ENCODE measurements around the gene CCNI.
"Not testable (repeated sequence)": the region's sequence is repeated elsewhere in the genome, so short reads cannot be mapped to it uniquely, and the experiment has no call there.

CCNI gene, protein sequence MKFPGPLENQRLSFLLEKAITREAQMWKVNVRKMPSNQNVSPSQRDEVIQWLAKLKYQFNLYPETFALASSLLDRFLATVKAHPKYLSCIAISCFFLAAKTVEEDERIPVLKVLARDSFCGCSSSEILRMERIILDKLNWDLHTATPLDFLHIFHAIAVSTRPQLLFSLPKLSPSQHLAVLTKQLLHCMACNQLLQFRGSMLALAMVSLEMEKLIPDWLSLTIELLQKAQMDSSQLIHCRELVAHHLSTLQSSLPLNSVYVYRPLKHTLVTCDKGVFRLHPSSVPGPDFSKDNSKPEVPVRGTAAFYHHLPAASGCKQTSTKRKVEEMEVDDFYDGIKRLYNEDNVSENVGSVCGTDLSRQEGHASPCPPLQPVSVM

DNA sequence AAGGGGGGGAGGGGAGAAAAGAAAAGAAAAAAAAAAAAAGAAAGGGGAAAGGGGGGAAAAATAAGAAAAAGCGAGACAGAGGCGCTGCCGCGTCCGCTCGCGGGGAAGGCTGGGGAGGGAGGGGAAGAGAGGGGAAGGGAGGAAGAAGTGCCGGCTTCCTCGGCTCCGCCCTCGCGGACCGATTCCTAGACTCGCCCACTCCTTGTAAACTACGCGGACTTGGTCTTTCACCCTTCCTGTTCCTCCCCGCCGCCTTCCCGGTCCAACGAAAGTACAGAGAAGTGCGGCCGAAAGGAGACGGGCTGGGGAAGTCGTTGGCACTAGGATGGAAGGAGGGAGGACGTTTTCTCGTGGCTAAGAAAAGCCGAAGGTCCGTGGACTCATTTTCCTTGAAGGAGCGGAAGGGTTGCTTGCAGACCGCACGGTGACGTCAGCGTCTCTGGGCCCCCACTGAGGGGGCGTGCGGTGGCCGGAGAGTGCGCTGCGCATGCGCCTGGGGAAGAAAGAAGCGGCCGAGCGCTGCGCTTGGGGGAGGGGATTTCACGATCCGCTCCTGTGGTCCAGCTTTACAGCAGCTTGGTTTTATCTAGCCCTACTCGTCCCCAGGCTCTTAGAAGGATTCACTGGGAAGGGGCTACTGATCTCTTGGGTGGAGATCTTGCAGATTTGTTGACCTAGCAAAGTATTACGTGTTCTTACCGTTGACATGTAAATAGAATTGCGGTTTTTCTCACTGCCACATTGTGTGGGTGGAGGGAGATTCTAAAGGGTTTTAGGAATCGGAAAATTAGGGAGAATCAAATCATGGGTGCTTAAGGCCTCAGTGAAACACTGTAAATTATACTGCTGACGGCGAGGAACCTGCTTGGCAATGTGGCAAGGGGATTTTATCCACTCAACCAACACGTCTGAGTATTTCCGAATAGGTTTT is at the start of gene CCNI:
Gene CCNI (minus strand): TSS at position 121 of the 931 bp plus-strand sequence. CDS start 9,627 bp downstream, outside the sequence.
- in situ Hi-C loops (cut with MboI; ENCODE audit: low sequenced_read_pairs), result no loop called here

DNA sequence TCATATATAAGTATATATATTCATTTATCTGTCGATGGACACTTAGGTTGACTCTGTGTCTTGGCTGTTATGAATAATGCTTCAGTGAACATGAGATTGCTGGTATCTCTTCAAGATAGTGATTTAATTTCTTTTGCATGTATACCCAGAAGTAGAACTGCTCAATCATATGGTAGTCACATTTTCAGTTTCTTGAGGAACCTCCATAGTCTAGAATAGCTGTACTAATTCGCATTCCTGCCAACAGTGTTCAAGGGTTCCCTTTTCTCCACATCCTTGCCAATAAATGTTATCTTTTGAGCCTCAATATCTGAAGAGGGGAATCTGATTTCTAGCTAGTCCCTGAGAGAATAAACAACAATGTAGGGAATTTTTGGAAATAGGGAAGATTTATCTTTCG is 48.8 kb upstream of the CCNI start:
- in situ Hi-C loops (cut with MboI; ENCODE audit: low sequenced_read_pairs), result no loop called here

DNA sequence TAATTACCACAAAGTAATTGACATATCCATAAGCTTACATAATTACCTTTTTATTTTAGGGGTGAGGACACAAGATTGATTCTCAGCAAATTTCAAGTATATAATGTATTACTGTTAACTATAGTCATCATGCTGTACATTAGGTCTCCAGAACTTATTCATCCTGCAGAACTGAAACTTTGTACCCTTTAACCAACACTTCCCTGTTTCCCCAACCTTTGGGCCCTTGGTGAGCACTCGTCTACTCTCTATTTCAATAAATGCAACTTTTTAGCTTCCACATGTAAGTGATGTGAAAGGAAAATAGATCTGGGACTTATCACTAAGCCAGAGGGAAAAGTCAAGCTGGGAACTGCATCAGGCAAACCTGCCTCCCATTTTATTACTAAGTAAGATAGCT is 47.6 kb upstream of the CCNI start:
- in situ Hi-C loops (cut with MboI; ENCODE audit: low sequenced_read_pairs), result no loop called here

DNA sequence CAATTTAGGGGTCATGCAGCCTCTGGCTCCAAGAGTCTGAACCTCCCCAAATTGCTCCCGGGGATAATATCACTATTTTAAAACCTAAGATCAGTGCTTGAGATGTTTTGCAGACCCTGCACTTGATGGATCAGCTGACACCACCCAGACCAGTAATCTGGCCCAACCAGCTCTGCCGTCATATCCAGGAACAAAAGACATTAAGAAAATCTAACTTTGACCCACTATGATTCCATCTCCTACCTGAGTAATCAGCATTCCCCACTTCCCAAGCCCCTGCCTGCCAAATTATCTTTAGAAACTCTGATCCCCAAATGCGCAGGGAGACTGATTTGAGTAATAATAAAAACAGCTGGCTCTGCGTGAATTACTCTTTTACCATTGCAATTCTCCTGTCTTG is 46.9 kb upstream of the CCNI start:
- in situ Hi-C loops (cut with MboI; ENCODE audit: low sequenced_read_pairs), result no loop called here

DNA sequence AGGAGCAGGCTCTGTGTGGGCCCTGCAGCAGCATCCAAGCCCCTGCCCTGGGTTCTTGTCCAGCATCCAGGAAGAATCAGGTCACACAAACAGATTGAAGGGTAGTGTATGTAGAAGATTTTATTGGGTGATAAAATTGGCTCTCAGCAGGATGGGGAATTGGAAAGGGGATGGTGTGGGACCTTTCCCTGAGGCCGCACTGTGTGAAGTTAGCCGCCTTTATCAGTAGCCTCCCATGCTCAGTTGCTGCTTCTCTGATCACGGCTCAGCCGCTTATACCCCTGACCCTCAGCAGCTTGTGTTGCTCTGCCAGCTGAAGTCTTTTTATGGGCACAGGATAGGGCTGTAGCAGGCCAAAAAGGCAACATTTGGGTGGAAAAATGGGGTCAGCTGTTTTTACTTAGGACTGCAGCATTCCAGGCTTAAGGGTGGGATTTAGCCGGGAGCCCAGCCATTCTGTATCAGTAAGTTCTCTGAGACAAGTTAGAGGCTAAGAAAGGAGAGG is 46.0 kb upstream of the CCNI start:
- in situ Hi-C loops (cut with MboI; ENCODE audit: low sequenced_read_pairs), result no loop called here

DNA sequence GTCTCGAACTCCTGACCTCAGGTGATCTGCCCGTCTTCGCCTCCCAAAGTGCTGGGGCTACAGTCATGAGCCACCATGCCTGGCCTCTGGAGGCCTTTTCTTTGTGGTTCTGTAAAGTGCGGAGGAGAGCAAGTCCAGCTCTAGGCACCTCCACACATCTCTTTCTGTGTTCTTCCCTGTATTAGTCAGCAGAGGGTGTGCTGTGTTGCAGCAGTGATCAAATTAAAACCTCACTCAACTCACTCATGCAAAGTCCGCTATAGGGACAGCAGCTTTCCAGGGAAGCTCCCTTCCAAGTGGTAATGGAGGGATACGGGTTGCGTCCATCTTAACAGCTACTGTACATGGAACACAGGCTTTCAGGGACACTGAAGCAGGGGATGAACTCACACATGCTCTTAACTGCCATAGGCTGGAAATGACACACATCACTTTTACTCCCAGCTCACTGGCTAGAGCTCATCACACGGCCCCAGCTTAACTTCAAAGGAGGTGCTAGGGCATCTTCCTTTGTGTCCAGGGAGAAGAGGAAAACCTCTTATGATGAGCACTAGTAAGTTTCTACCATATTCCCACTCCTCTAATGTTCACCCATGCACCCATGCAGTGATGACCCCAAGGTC is 45.2 kb upstream of the CCNI start:
- in situ Hi-C loops (cut with MboI; ENCODE audit: low sequenced_read_pairs), result no loop called here

DNA sequence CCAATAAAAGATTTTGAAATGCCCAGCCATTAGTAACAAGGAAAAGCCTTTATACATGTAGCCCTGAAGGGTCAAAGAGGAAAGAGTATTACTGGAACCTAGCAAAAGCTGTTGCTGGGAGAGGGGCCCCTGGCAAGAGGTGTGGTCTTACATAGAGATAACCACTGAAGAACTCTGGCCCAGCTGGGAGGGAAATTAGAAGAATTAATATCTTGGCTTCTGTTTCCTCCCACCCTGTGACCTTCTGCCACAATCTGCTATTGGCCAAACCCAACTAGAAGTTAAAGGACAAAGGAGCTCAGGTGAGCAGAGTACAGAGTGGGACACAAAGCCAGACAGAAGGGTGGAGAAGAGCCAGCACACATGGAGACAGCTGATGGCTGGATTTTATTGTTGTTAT is 41.9 kb upstream of the CCNI start:
- in situ Hi-C loops (cut with MboI; ENCODE audit: low sequenced_read_pairs), result no loop called here

DNA sequence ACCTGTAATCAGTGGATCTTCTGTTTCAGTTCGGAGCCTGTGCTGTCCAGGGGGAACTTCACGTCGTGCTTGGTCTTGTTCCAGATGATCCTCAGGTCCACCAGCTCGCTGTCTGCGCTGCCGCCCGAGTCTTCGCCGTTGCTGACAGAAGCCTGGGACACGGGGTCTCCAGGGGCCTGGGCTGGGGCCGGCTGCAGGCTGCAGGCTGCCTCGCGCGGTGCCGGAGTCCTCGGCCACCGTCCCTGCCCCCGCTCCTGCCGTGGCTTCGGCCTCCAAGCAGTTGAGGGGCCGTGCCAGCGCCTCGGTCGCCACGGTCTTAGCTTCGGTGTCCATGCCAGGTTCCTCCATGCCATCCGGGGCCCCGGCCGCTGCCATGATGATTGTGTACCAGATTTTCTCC is 37.3 kb upstream of the CCNI start:
- in situ Hi-C loops (cut with MboI; ENCODE audit: low sequenced_read_pairs), result no loop called here

DNA sequence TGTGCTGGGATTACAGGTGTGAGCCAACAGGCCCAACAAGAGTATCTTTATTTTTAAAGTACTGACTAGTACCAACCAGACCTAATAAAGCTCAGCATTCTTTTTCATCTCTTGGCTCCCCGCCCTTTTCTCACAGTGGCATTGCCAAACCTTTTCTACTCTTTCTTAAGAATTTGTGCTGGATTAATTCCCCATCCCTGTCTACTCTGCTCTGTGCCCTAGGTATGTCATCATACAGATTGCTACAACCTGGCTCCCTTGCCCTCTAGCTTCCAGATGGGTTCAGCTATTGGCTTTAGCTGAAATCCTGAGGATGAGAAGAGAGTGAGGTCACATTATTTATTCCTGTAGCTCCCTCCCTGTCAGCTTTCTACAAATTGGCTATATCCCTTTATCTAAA is 34.9 kb upstream of the CCNI start:
- in situ Hi-C loops (cut with MboI; ENCODE audit: low sequenced_read_pairs), result no loop called here

DNA sequence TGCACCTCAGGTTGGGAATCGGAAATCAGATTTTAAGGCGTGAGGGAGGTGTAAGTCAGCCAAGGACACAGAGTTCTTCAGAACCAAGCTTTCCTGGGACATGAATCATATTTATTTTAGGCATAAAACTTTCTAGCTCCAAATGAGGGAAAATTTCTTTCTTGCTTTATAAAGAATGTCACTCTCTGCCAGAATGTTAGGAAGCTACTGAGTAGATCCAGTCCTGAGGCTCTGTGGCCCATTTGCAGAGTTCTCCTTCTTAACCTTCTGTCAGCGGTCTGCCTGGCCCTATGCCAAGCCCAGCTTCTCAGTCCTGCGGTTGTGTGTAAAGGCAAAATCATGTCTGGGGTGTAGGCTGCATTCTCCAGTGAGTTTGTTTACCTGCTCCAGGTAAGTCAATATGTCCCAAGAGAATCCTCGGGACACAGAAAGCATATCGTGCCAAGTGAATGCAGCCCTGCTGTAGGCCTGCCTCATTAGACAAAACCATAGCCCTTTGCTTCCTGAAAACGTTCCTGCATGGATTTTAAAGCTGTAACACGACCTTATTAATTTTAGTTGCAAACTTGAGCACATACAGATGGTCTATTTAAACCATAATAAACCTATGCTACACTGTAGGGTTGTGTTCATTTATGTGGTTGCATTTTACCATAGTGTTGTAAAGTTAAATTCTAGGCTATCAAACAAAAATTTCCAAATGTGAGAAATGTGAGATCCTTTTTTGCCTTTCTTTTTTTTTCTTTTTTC is 29.2 kb upstream of the CCNI start:
- in situ Hi-C loops (cut with MboI; ENCODE audit: low sequenced_read_pairs), result no loop called here

DNA sequence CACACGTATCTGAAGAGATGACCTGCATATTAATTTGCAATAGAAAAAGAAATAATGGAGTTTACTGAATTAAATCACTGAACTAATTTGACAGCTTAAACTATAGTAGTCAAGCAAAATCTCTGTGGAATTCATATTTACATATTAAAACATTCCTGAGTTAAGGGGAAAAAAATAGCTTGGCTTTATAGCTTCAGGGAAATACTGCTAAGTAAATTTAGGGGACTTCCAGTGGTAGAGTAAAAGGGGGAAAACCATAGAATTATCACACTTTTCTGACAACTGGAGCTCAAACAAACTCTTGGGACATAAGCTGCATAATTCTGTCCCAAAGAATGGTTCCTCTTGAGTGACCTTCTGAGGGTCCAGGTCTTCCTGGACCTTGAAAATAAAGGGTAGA is 28.6 kb upstream of the CCNI start:
- in situ Hi-C loops (cut with MboI; ENCODE audit: low sequenced_read_pairs), result no loop called here

DNA sequence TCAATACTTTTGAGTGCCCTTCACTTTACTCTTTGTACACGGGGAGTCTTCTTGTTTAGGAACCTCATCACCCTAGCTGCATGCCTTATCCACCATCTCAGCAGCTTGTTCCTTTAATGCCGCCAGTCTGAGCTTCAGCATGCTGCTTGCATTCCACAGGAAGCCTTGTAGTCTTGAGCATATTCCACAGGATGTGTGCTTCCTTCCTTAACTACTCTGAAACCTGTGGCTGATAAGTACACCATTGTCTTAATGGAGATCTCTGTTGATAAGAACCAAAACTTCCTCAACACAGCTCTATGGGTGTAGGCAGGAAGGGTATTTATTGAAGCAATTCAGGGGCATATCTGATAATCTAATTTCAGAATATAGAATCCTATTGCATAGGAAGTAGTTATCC is 24.4 kb upstream of the CCNI start:
- in situ Hi-C loops (cut with MboI; ENCODE audit: low sequenced_read_pairs), result no loop called here

DNA sequence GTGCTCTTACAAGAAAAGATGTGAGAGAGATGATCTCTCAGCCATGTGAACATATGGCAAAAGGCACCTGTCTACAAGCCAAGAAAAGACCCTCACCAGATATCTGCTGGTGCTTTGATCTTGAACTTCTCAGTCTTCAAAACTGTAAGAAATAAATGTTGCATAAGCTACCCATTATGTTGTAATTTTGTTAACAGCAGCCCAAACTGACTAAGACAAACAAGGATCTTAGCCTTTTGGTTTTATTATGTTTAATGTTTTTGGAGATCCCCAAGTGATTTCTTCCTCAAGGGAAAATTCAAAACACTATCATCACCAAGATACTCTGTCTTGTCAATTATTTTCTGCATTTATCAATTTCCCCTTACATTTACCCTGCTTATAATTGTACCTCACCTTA is 21.8 kb upstream of the CCNI start:
- in situ Hi-C loops (cut with MboI; ENCODE audit: low sequenced_read_pairs), result no loop called here

DNA sequence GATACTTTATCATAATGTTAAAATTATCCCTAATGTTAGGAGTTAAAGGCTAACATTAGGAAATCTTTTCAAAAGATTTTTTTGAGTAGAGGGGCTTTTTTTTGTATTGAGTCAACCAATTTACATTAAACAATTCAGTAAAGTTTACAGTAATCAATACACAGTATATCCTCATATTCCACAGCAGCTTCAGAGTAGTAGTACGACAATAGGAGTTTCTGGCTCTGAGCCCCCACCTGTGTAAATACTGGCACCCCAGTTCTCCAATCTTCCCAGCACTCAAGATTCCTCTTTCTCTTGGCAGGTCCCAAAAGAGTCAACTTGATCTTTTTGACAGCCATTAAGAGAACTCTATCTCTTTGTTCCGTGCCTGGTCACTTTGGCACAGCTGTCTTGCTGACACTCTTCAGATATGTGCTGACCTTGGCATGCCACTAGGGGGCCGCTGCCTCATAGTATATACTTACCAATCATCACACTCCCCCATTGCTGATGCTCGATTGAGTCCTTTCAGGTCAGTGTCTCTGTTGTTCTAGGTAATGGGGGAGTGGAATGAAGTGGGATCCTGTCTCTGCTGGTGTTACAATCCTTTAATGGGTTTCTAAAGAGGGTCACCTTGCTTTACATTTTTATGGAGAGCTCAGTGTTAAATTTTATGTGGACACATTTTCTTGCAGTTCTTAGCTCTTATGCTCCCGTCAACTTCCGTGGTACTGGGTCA is 19.5 kb upstream of the CCNI start:
- in situ Hi-C loops (cut with MboI; ENCODE audit: low sequenced_read_pairs), result no loop called here

DNA sequence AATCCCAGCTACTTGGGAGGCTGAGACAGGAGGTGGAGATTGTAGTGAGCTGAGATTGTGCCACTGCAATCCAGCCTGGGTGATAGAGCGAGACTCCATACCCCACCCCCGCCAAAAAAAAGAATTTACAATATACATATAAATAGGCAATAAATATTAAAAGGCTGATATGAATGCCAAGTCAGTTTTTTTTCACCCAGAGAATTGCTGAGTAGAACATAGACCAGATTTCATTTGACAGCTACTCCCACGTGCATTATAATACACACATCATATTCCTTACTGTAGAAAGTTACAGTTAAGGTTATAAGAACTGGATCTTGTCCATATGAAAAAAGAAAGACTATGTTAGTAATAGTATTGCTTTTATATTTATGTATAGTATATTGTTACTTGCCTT is 18.7 kb upstream of the CCNI start:
- in situ Hi-C loops (cut with MboI; ENCODE audit: low sequenced_read_pairs), result no loop called here

DNA sequence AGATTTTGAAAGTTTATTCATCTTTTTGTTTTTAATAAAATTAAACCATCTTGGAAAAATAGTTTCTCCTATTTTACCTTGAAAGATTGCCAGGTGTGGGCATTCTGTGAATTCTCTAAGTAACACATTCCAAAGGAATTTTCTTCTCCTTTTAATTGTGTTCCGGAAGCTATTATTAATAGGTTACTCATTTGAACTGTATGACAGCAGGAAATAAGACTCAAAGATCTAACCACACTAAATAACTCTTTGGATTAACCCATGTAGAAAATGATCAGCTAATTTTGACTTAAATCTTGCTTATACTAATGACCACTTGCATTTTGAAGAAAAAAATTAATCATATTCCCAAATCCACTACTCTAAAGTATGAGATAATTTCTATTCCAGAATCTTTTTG is 17.6 kb upstream of the CCNI start:
- in situ Hi-C loops (cut with MboI; ENCODE audit: low sequenced_read_pairs), result no loop called here

DNA sequence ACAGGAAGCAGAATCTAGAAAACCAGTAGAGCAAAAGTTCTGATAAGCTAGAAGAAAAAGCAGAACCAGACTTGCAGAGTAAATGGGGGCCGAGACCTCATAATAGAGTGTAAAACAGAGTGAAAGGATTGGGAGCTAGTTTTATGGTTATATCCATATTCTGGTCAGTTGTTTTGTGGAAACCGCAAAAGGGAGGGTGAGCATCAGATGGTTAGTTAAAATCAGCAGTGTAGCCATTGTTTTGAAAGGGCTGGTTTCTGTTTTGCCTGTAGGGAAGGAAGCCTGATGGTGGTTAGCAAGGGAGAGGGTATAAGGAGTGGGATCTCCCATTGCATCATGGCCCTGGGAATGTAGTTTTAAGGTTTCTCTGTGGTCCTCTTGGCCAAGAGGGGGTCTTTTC is 17.2 kb upstream of the CCNI start:
- in situ Hi-C loops (cut with MboI; ENCODE audit: low sequenced_read_pairs), result no loop called here

DNA sequence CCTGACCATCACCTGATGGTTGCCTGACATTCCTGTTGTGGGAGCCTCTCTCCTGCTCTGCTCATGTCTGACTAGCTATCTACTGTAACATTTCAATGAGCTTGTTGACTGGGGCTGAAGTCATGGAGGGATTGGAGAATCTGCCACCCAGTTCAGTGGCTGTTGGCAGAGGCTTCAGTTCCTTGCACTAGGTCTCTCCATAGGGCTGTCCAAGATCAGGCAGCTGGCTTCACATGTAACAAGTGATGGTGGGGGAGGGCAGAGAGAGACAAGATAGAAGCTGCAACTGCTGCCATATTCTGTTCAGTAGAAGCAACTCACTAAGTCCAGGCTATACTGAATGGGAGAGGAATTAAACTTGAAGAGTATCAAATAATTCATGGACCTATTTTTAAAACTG is 14.1 kb upstream of the CCNI start:
- in situ Hi-C loops (cut with MboI; ENCODE audit: low sequenced_read_pairs), result no loop called here

DNA sequence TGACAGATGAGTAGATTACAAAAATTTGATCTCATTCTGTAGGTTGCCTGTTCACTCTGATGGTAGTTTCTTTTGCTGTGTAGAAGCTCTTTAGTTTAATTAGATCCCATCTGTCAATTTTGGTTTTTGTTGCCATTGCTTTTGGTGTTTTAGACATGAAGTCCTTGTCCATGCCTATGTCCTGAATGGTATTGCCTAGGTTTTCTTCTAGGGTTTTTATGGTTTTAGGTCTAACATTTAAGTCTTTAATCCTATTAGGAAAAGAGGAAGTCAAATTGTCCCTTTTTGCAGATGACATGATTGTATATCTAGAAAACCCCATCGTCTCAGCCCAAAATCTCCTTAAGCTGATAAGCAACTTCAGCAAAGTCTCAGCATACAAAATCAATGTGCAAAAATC is 11.2 kb upstream of the CCNI start:
- in situ Hi-C loops (cut with MboI; ENCODE audit: low sequenced_read_pairs), result not testable (repeated sequence)

DNA sequence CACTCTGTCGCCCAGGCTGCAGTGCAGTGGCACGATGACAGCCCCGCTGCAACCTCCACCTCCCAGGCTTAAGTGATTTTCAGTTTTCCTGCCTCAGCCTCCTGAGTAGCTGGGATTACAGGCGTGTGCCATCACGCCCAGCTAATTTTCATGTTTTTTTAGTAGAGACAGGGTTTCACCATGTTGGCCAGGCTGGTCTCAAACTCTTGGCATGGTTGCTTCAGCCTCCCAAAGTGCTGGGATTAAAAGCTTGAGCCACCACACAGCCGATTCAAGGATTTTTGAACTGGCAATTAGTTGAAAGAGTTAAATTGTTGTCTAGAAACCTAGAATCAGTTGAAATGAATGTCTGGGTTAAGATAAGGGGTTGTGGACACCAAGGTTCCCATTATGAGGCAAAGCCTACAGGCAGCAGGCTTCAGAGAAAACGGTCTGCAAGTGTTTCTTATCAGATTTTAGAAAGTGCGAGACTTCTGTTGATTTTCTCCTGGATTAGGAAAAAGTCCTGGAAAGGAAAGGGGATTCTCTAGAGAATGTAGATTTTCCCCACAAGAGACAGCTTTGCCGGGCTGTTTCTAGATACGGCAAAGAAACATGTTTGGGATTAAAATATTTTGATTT is 8.3 kb upstream of the CCNI start:
- in situ Hi-C loops (cut with MboI; ENCODE audit: low sequenced_read_pairs), result no loop called here
